ENCODE measurements around the gene COX4I1. TPM values are rescaled to one million over a fixed set of nuclear protein-coding genes. Genes with fewer than 3 reads are reported as not detected.

COX4I1 gene
- total RNA-seq, 1 experiment from 2014 or later, result 839 TPM

DNA sequence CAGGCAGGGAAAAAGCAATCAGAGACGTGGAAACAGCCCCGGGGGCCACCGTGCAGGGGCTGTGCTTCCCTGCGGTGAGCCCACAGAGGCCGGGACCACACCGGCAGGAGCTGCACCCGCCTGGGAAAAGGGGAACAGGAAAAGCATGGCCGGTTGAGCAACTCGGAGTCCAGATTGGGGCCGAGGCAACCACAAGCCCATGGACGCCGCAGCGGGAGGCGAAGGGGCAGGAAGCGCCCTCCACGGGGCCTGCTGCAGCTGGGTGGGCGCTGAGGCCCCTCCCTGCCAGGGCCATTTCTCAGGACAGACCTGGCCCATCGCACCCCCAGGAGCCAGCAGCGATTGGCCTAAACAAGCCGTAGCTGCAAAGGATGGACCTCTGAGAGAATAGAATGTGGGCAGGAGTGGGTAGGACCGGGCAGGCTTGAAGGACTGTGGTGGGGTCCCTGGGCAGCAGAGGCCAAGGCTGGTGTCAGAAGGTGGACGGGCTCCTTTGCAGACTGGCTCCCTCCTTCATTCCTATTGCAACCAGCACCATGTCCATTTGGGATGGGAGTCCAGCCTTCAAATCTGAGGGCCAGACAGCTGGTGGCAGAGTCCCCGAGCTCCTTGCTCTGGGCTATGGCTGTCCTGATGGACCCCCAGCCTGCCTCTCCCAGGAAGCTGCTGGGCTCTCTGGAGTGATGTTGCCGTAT is 30.4 kb downstream of the COX4I1 start:
- ChIA-PET CTCF (interaction anchor here (0.8 kb wide), 1 partner anchor 9 kb away, joined by 3 read pairs; no protein-coding TSS in a partner anchor), RAD21 (ENCODE audit: low non-redundant PET in 1 of 2, low total read pairs in 2 of 2, uncharacterized antibody in 2 of 2, unreplicated experiment in 2 of 2) (no interaction called here), POLR2A (no interaction called here)
- H3K36me3 ChIP-seq (ENCODE audit: control insufficient read depth in 1 of 2, insufficient read depth in 2 of 2, low read length in 2 of 2), result no peaks in the 10 kb centered on the region
- no peak overlapping the region for H3K27ac ChIP-seq (ENCODE audit: low read depth, low read length)
- H3K4me2 ChIP-seq (ENCODE audit: low read length), result no peak overlapping the region
- no TSS peak for BruUV-seq (replicated peaks)
- no peaks in the 10 kb centered on the region for H4K20me1 ChIP-seq (ENCODE audit: insufficient read depth)
- no peaks in the 10 kb centered on the region for H3K4me1 ChIP-seq (ENCODE audit: control insufficient read depth in 1 of 2, insufficient read depth in 2 of 2, low read length in 2 of 2)
- TF ChIP-seq SP1 (IDR thresholded peaks at IDR 0.05; ENCODE audit: low read depth), result no peak
- TF ChIP-seq, protein P1, sequence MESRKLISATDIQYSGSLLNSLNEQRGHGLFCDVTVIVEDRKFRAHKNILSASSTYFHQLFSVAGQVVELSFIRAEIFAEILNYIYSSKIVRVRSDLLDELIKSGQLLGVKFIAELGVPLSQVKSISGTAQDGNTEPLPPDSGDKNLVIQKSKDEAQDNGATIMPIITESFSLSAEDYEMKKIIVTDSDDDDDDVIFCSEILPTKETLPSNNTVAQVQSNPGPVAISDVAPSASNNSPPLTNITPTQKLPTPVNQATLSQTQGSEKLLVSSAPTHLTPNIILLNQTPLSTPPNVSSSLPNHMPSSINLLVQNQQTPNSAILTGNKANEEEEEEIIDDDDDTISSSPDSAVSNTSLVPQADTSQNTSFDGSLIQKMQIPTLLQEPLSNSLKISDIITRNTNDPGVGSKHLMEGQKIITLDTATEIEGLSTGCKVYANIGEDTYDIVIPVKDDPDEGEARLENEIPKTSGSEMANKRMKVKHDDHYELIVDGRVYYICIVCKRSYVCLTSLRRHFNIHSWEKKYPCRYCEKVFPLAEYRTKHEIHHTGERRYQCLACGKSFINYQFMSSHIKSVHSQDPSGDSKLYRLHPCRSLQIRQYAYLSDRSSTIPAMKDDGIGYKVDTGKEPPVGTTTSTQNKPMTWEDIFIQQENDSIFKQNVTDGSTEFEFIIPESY (IDR thresholded peaks at IDR 0.05; ENCODE audit: extremely low read depth, insufficient replicate concordance, low read length), result no peak
- no peak overlapping the region for H3K9ac ChIP-seq (ENCODE audit: low read length)
- no peak overlapping the region for H2AFZ ChIP-seq (ENCODE audit: low read depth, low read length, poor library complexity, severe bottlenecking)
- no peaks in the 10 kb centered on the region; a peak in 1 of 4 replicates for H3K9me3 ChIP-seq (ENCODE audit: control insufficient read depth in 1 of 2, insufficient read depth in 1 of 2, low read depth in 1 of 2, low read length in 2 of 2)
- intact Hi-C loops (cut with micrococcal nuclease), result no loop called here
- DNase-seq (ENCODE audit: low read depth, low spot score) (no peak), ATAC-seq (no peak)
- no peak overlapping the region for H3K4me3 ChIP-seq (replicated peaks in 1 of 2; ENCODE audit: low read depth in 1 of 2, low read length in 2 of 2)
- no peaks in the 10 kb centered on the region for H3K9me2 ChIP-seq (ENCODE audit: insufficient read depth)
- H3K79me2 ChIP-seq (ENCODE audit: insufficient read depth, low read length), result no peaks in the 10 kb centered on the region
- H3K27me3 ChIP-seq (ENCODE audit: insufficient read depth, low read length), result peaks cover 4% of the 10 kb centered on the region; the same call in 1 of the 2 replicates

DNA sequence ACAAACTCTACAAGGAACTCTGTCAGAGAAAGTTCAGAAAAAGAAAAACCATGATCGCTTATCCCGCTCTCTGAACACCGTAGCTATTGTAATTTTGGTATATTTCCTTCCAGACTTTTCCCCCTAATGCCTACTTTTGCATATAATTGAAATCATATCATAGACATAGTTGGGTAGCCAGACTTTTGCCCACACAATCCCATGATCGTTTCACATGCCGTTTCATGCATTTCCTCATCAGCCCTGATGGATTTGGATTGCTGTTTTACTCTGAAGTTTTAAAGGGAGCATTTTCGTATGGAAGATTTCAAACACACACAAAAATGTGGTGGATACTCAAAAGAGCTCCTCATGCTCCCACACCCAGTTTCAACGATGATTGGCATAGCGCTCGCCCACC is 31.3 kb downstream of the COX4I1 start:
- ChIA-PET RAD21 (ENCODE audit: low non-redundant PET in 1 of 2, low total read pairs in 2 of 2, uncharacterized antibody in 2 of 2, unreplicated experiment in 2 of 2) (no interaction called here), POLR2A (no interaction called here), CTCF (no interaction called here)
- Histone ChIP-seq H3K27me3 (ENCODE audit: insufficient read depth, low read length) (peaks cover 7% of the 10 kb centered on the region; the same call in 1 of the 2 replicates), H4K20me1 (ENCODE audit: insufficient read depth) (no peaks in the 10 kb centered on the region), H2AFZ (ENCODE audit: low read depth, low read length, poor library complexity, severe bottlenecking) (no peak overlapping the region), H3K9ac (ENCODE audit: low read length) (no peak overlapping the region), H3K9me2 (ENCODE audit: insufficient read depth) (no peaks in the 10 kb centered on the region), H3K9me3 (ENCODE audit: control insufficient read depth in 1 of 2, insufficient read depth in 1 of 2, low read depth in 1 of 2, low read length in 2 of 2) (no peaks in the 10 kb centered on the region; a peak in 1 of 4 replicates), H3K36me3 (ENCODE audit: control insufficient read depth in 1 of 2, insufficient read depth in 2 of 2, low read length in 2 of 2) (no peaks in the 10 kb centered on the region), H3K4me2 (ENCODE audit: low read length) (no peak overlapping the region), H3K4me1 (ENCODE audit: control insufficient read depth in 1 of 2, insufficient read depth in 2 of 2, low read length in 2 of 2) (no peaks in the 10 kb centered on the region), H3K4me3 (replicated peaks in 1 of 2; ENCODE audit: low read depth in 1 of 2, low read length in 2 of 2) (no peak overlapping the region), H3K79me2 (ENCODE audit: insufficient read depth, low read length) (no peaks in the 10 kb centered on the region), H3K27ac (ENCODE audit: low read depth, low read length) (no peak overlapping the region)
- DNase-seq (ENCODE audit: low read depth, low spot score) (no peak), ATAC-seq (no peak)
- intact Hi-C loops (cut with micrococcal nuclease), result no loop called here
- TF ChIP-seq, protein P2, sequence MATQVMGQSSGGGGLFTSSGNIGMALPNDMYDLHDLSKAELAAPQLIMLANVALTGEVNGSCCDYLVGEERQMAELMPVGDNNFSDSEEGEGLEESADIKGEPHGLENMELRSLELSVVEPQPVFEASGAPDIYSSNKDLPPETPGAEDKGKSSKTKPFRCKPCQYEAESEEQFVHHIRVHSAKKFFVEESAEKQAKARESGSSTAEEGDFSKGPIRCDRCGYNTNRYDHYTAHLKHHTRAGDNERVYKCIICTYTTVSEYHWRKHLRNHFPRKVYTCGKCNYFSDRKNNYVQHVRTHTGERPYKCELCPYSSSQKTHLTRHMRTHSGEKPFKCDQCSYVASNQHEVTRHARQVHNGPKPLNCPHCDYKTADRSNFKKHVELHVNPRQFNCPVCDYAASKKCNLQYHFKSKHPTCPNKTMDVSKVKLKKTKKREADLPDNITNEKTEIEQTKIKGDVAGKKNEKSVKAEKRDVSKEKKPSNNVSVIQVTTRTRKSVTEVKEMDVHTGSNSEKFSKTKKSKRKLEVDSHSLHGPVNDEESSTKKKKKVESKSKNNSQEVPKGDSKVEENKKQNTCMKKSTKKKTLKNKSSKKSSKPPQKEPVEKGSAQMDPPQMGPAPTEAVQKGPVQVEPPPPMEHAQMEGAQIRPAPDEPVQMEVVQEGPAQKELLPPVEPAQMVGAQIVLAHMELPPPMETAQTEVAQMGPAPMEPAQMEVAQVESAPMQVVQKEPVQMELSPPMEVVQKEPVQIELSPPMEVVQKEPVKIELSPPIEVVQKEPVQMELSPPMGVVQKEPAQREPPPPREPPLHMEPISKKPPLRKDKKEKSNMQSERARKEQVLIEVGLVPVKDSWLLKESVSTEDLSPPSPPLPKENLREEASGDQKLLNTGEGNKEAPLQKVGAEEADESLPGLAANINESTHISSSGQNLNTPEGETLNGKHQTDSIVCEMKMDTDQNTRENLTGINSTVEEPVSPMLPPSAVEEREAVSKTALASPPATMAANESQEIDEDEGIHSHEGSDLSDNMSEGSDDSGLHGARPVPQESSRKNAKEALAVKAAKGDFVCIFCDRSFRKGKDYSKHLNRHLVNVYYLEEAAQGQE (IDR thresholded peaks at IDR 0.05; ENCODE audit: low read depth), result no peak
- TF ChIP-seq CEBPB (IDR thresholded peaks at IDR 0.05; ENCODE audit: low read depth) (no peak), EZH2 (IDR thresholded peaks at IDR 0.05) (no peak), FOSL1 (IDR thresholded peaks at IDR 0.05; ENCODE audit: low read depth) (no peak), EGR1 (IDR thresholded peaks at IDR 0.05; ENCODE audit: low read depth) (no peak), ZFX (IDR thresholded peaks at IDR 0.05) (no peak), ZNF274 (IDR thresholded peaks at IDR 0.05; ENCODE audit: low read depth, low read length) (no peak), JUND (IDR thresholded peaks at IDR 0.05) (no peak), EZH2phosphoT487 (IDR thresholded peaks at IDR 0.05; ENCODE audit: borderline replicate concordance) (no peak), SIN3A (IDR thresholded peaks at IDR 0.05; ENCODE audit: low read depth) (no peak), POLR2AphosphoS5 (IDR thresholded peaks at IDR 0.05; ENCODE audit: low read depth, low read length) (no peak), YY1 (IDR thresholded peaks at IDR 0.05; ENCODE audit: extremely low read depth, insufficient replicate concordance, low read depth, low read length) (no peak), POLR2A (IDR thresholded peaks at IDR 0.05; ENCODE audit: borderline replicate concordance, extremely low read depth, insufficient read depth, insufficient read length) (no peak), SRF (IDR thresholded peaks at IDR 0.05; ENCODE audit: low read depth) (no peak)
- TF ChIP-seq, protein P3, sequence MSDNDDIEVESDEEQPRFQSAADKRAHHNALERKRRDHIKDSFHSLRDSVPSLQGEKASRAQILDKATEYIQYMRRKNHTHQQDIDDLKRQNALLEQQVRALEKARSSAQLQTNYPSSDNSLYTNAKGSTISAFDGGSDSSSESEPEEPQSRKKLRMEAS (IDR thresholded peaks at IDR 0.05), result no peak
- no TSS peak for BruUV-seq (replicated peaks)

Data from HCT116 (cell line).